SK-N-SH (cell line): Measurements from ENCODE around the gene C11orf91. TPM values are rescaled to one million over a fixed set of nuclear protein-coding genes. Genes with fewer than 3 reads are reported as not detected.
"Not testable (repeated sequence)": the region's sequence is repeated elsewhere in the genome, so short reads cannot be mapped to it uniquely, and the experiment has no call there.

Experiments
- CTCF ChIA-PET: fragments of 300-600, 350-600 bp; formaldehyde crosslinking; extraction: SDS; loops from one replicate; lab custom pipeline; 2021; lab: Yijun Ruan, JAX
- POLR2A ChIA-PET: fragments of 350-600 bp; sonication (Branson Sonifier 250); formaldehyde crosslinking; extraction: SDS; loops from one replicate; lab custom pipeline; 2020; ENCODE audit warnings: antibody characterized with exemption, inconsistent platforms; lab: Yijun Ruan, JAX
- DNase-seq: peaks from one replicate; pipeline ENCODE4 v3.0.0; 2012
- H2AFZ ChIP-seq: fragments of 200-600 bp; sonication (generic); 2 replicates; pipeline ENCODE4 v1.8.1; 2016; ENCODE audit warnings: antibody characterized with exemption, mild to moderate bottlenecking, low read depth
- H3F3A ChIP-seq: fragments of 200-600 bp; sonication (generic); replicated peaks from 2 replicates; pipeline ENCODE3; 2016; ENCODE audit warnings: antibody characterized with exemption, mild to moderate bottlenecking; ENCODE audit not compliant: insufficient read depth
- H3K27ac ChIP-seq, 2 experiments: fragments of 200-500 bp in 1 of 2; fragments of 200-600 bp in 1 of 2; sonication (Bioruptor generic) in 1 of 2; sonication (generic), shearing (Covaris generic) in 1 of 2; 2 replicates each; pipeline versions ENCODE4 v1.5.1 to v1.6.1; 2014 to 2016; ENCODE audit warnings: low read depth in 2 of 2, inconsistent platforms in 1 of 2, low read length in 1 of 2, mild to moderate bottlenecking in 1 of 2, mixed read lengths in 1 of 2
- H3K27me3 ChIP-seq: fragments of 200-600 bp; sonication (generic), shearing (Covaris generic); 2 replicates; pipeline ENCODE4 v1.6.1; 2016; ENCODE audit warnings: mixed run types; ENCODE audit not compliant: insufficient read depth
- H3K36me3 ChIP-seq, 2 experiments: fragments of 200-500 bp in 1 of 2; fragments of 200-600 bp in 1 of 2; sonication (Bioruptor generic) in 1 of 2; sonication (generic) in 1 of 2; replicated peaks in 1 of 2; 2 replicates each; pipeline versions ENCODE3 to v1.5.1; 2014 to 2016; ENCODE audit warnings: low read length in 1 of 2, mild to moderate bottlenecking in 1 of 2; ENCODE audit not compliant: insufficient read depth in 2 of 2, control insufficient read depth in 1 of 2
- H3K4me1 ChIP-seq, 2 experiments: fragments of 200-500 bp in 1 of 2; fragments of 200-600 bp in 1 of 2; sonication (Bioruptor generic) in 1 of 2; sonication (generic), shearing (Covaris generic) in 1 of 2; 2 replicates each; pipeline versions ENCODE4 v1.5.1 to v1.6.1; 2014 to 2016; ENCODE audit warnings: low read depth in 1 of 2, low read length in 1 of 2, mixed run types in 1 of 2; ENCODE audit not compliant: insufficient read depth in 2 of 2, control insufficient read depth in 1 of 2
- H3K4me2 ChIP-seq: fragments of 200-600 bp; sonication (generic), shearing (Covaris generic); 2 replicates; pipeline ENCODE4 v1.6.1; 2017; ENCODE audit warnings: mixed run types
- H3K4me3 ChIP-seq, 2 experiments: fragments of 200-500 bp in 1 of 2; fragments of 200-600 bp in 1 of 2; sonication (Bioruptor generic) in 1 of 2; sonication (generic), shearing (Covaris generic) in 1 of 2; 2 replicates each; pipeline versions ENCODE4 v1.5.1 to v1.8.1; 2014 to 2016; ENCODE audit warnings: low read depth in 2 of 2, inconsistent platforms in 1 of 2, low read length in 1 of 2, mild to moderate bottlenecking in 1 of 2, mixed read lengths in 1 of 2, moderate library complexity in 1 of 2
- H3K79me2 ChIP-seq: fragments of 200-600 bp; sonication (generic); 2 replicates; pipeline ENCODE4 v1.8.1; 2017; ENCODE audit warnings: mild to moderate bottlenecking; ENCODE audit not compliant: insufficient read depth
- H3K9ac ChIP-seq: fragments of 200-600 bp; sonication (generic); 2 replicates; pipeline ENCODE4 v1.6.1; 2017; ENCODE audit warnings: mixed run types
- H3K9me2 ChIP-seq: fragments of 200-600 bp; sonication (generic); 2 replicates; pipeline ENCODE4 v1.6.1; 2017; ENCODE audit warnings: mixed run types
- H3K9me3 ChIP-seq: fragments of 200-600 bp; sonication (generic); 2 replicates; pipeline ENCODE4 v1.6.1; 2017; ENCODE audit warnings: mixed run types, mild to moderate bottlenecking, moderate library complexity
- H4K20me1 ChIP-seq: fragments of 200-600 bp; sonication (generic); 2 replicates; pipeline ENCODE4 v1.6.1; 2017; ENCODE audit warnings: mild to moderate bottlenecking, mixed run types; ENCODE audit not compliant: insufficient read depth
- CHD2 ChIP-seq: fragments of 150-350 bp; IDR thresholded peaks from 2 replicates; pipeline ENCODE4 v1.6.1; 2018; ENCODE audit warnings: low read length; ENCODE audit not compliant: partially characterized antibody
- EP300 ChIP-seq, 2 experiments: IDR thresholded peaks; 2 replicates each; pipeline versions ENCODE4 v1.4.0 to v1.6.1; 2012; ENCODE audit warnings: borderline replicate concordance in 1 of 2, low read depth in 1 of 2, low read length in 1 of 2
- EZH2phosphoT487 ChIP-seq: fragments of 200-600 bp; sonication (generic); IDR thresholded peaks from 2 replicates; pipeline ENCODE4 v1.6.1; 2017; ENCODE audit warnings: low read depth, mixed run types, mild to moderate bottlenecking, antibody characterized with exemption, moderate library complexity, borderline replicate concordance
- FOSL2 ChIP-seq: IDR thresholded peaks from 2 replicates; pipeline ENCODE4 v1.4.0; 2012; ENCODE audit warnings: low read depth, mild to moderate bottlenecking, moderate library complexity, borderline replicate concordance
- GABPA ChIP-seq: IDR thresholded peaks from 2 replicates; pipeline ENCODE4 v1.4.0; 2012; ENCODE audit warnings: low read depth, mild to moderate bottlenecking
- JUND ChIP-seq: IDR thresholded peaks from 2 replicates; pipeline ENCODE4 v1.4.0; 2012
- MEF2A ChIP-seq: IDR thresholded peaks from 2 replicates; pipeline ENCODE4 v1.4.0; 2012; ENCODE audit warnings: low read depth, borderline replicate concordance
- NRF1 ChIP-seq: IDR thresholded peaks from 2 replicates; pipeline ENCODE4 v1.6.1; 2012; ENCODE audit warnings: low read depth, mild to moderate bottlenecking, low read length
- SIN3A ChIP-seq: IDR thresholded peaks from 2 replicates; pipeline ENCODE4 v1.6.1; 2012; ENCODE audit warnings: low read depth, mild to moderate bottlenecking, low read length, moderate library complexity, borderline replicate concordance
- SMC3 ChIP-seq: IDR thresholded peaks from 2 replicates; pipeline ENCODE4 v1.6.1; 2012; ENCODE audit warnings: low read depth, low read length, improper control_type of control experiment
- TEAD4 ChIP-seq: IDR thresholded peaks from 2 replicates; pipeline ENCODE4 v1.4.0; 2012; ENCODE audit warnings: mild to moderate bottlenecking, borderline replicate concordance; ENCODE audit not compliant: insufficient read depth
- WGBS: methylation state at CpG from one replicate; pipeline ENCODE4 v1.1.6; 2017; ENCODE audit warnings: low lambda C conversion rate; 5-methylcytosine and 5-hydroxymethylcytosine counted together
- polyA plus RNA-seq, 3 experiments: library from polyadenylated mRNA; depleted of rRNA; stranded (reverse); fragments of >200 nt; gene quantifications; 2 replicates each; pipeline ENCODE4 v1.2.3, GENCODE V29; 2012
- TF ChIP-seq, protein P1 (sequence below): IDR thresholded peaks from 2 replicates; pipeline ENCODE4; 2012
- TF ChIP-seq, protein P2 (sequence below): fragments of 150-350 bp; IDR thresholded peaks from 2 replicates; pipeline ENCODE4 v1.6.1; 2016; ENCODE audit warnings: mild to moderate bottlenecking, low read depth, low read length

The C11orf91 gene
- polyA plus RNA-seq, 1 of the 3 experiments (the other 2 are of a cell fraction): 0.15 TPM

DNA sequence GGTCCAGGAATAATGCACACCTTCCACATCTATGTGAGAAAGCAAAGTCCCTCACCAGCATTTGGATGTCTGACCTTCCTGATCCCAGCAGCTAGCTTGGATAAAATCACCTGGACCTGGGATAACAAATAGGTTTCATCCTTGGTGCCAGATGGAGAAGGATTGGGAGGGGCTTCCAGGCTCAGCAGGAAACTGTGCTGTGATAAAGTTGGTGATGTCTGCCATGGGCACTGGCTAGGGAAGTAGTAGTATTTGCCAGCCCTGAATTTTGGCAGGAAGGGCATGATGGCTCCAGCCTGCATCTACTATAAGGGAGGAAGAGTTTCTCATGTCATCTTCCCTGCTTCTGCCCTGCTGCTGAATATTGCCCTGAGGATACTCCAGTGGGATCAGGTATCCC is 37.5 kb downstream of the C11orf91 start (continued):
- TF ChIP-seq SIN3A (no peak), TEAD4 (no peak)

DNA sequence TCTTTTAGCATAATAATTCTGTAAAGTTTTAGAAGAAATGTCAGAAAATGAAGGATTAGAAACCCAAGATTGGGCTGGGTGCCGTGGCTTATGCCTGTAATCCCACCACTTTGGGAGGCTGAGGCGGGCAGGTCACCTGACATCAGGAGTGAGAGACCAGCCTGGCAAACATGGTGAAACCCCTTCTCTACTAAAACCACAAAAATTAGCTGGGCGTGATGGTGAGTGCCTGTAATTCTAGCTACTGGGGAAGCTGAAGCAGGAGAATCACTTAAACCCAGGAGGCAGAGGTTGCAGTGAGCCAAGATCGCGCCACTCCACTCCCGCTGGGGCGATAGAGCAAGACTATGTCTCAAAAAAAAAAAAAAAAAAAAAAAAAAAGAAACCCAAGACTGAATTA is 39.1 kb downstream of the C11orf91 start:
- H3K27me3 ChIP-seq, H3F3A ChIP-seq, H4K20me1 ChIP-seq, H3K9me3 ChIP-seq, H2AFZ ChIP-seq, H3K9ac ChIP-seq, H3K79me2 ChIP-seq, H3K9me2 ChIP-seq, H3K27ac ChIP-seq, DNase-seq, POLR2A ChIA-PET, H3K4me3 ChIP-seq, H3K4me2 ChIP-seq, H3K4me1 ChIP-seq, CTCF ChIA-PET: not testable (repeated sequence)
- H3K36me3 ChIP-seq: peaks cover 25 to 41% of the 10 kb centered on the region in 2 experiments
- 99% methylated on average over 7 of the region's 7 CpGs for WGBS

DNA sequence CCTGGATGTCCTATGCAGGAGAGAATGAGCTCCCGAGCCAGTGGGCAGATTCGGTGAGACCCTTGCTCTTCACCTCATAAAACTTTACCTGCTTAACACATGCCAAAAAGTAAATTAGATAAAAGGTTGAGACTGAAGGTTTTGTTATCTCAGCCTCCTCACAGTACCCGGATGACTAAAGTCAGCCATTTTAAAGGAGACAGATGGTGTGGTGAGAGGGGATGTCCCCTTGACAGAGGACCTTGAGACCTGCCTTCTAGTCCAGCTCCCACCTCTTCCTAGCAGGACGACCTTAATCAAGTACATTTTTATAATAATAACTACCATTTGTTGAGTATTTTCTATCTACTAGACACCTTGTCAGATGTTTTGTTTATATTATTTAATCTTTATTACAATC is 39.7 kb downstream of the C11orf91 start:
- Histone ChIP-seq H3K36me3 (peaks cover 30 to 47% of the 10 kb centered on the region in 2 experiments), H3K9ac (no peak overlapping the region), H3K27me3 (no peaks in the 10 kb centered on the region), H3K79me2 (no peaks in the 10 kb centered on the region), H3K4me3 (no peak overlapping the region), H3F3A (peaks cover 3% of the 10 kb centered on the region), H4K20me1 (no peaks in the 10 kb centered on the region), H3K27ac (no peak overlapping the region), H3K9me2 (no peaks in the 10 kb centered on the region), H3K4me1 (no peaks in the 10 kb centered on the region), H3K9me3 (no peaks in the 10 kb centered on the region), H2AFZ (no peak overlapping the region)
- WGBS: 88% methylated on average over 4 of the region's 4 CpGs
- ChIA-PET POLR2A (no interaction called here), CTCF (no interaction called here)
- no peak for DNase-seq
- TF ChIP-seq FOSL2: no peak
- TF ChIP-seq, all 33 proteins: peak for 0
- no peak overlapping the region for H3K4me2 ChIP-seq

DNA sequence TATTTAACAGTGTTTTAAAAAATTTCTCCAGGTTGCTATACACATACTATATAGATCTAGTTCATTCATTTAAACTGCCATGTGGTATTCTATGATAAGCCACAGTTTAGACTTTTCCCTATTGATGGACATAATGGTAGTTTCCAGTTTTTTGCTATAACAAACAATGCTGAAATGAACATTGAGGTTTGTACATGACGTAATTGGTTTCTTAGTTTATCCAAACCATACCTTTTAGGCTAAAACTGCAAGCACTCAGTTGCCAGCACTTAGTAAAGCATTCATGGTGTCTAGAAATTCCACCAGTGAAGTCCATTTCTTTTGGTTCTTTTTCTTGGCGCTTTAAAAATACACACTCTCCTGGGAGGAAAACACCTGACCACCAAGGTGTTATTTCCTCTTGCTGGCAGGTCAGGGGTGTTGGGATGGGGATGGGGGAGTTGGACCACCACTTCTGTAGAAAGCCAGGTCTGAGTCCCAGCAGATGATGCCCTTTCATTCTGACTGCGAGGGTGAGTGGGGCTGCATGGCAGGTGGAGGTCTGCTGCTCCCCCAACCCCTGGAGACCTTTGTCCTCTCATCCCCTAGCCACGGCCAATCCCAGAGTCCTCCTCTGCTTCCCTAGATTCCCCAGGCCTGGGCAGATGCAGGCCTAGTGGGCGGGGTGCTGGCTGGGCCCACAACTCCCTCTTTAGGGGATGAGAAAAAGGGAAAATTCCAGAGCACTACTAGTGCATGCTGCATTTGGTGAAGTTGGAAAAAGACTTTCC is 41.1 kb downstream of the C11orf91 start:
- Histone ChIP-seq H2AFZ (no peak overlapping the region), H3F3A (peaks cover 3% of the 10 kb centered on the region), H3K4me1 (no peaks in the 10 kb centered on the region), H3K9me2 (no peaks in the 10 kb centered on the region), H4K20me1 (no peaks in the 10 kb centered on the region), H3K4me3 (no peak overlapping the region)
- CTCF ChIA-PET: no interaction called here
- TF ChIP-seq EZH2phosphoT487 (no peak), JUND (no peak), SMC3 (no peak), EP300 (IDR thresholded peaks at IDR 0.05; ENCODE audit: borderline replicate concordance in 1 of 2, low read depth in 1 of 2, low read length in 1 of 2) (no peak), MEF2A (no peak), SIN3A (no peak), NRF1 (no peak), GABPA (no peak), CHD2 (no peak), FOSL2 (no peak)
- TF ChIP-seq, protein P1, sequence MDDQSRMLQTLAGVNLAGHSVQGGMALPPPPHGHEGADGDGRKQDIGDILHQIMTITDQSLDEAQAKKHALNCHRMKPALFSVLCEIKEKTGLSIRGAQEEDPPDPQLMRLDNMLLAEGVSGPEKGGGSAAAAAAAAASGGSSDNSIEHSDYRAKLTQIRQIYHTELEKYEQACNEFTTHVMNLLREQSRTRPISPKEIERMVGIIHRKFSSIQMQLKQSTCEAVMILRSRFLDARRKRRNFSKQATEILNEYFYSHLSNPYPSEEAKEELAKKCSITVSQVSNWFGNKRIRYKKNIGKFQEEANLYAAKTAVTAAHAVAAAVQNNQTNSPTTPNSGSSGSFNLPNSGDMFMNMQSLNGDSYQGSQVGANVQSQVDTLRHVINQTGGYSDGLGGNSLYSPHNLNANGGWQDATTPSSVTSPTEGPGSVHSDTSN: no peak
- TF ChIP-seq, protein P2, sequence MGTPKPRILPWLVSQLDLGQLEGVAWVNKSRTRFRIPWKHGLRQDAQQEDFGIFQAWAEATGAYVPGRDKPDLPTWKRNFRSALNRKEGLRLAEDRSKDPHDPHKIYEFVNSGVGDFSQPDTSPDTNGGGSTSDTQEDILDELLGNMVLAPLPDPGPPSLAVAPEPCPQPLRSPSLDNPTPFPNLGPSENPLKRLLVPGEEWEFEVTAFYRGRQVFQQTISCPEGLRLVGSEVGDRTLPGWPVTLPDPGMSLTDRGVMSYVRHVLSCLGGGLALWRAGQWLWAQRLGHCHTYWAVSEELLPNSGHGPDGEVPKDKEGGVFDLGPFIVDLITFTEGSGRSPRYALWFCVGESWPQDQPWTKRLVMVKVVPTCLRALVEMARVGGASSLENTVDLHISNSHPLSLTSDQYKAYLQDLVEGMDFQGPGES: no peak
- TF ChIP-seq, all 33 proteins: peak for 0
- 70% methylated on average over 4 of the region's 5 CpGs for WGBS
- no peaks in the 10 kb centered on the region for H3K27me3 ChIP-seq
- POLR2A ChIA-PET: no interaction called here
- H3K36me3 ChIP-seq: peaks cover 35 to 52% of the 10 kb centered on the region in 2 experiments
- no peaks in the 10 kb centered on the region for H3K9me3 ChIP-seq
- H3K27ac ChIP-seq: no peak overlapping the region
- no peaks in the 10 kb centered on the region for H3K79me2 ChIP-seq
- no peak for DNase-seq
- no peak overlapping the region for H3K4me2 ChIP-seq
- no peak overlapping the region for H3K9ac ChIP-seq
